Raji (cell line): ENCODE data around the gene EPG5.

Source experiments
- POLR2A ChIP-seq: IDR thresholded peaks from 2 replicates; pipeline ENCODE4 v1.6.1; 2011; ENCODE audit warnings: low read depth, low read length, control low read depth; ENCODE audit not compliant: insufficient read depth

Gene EPG5

DNA sequence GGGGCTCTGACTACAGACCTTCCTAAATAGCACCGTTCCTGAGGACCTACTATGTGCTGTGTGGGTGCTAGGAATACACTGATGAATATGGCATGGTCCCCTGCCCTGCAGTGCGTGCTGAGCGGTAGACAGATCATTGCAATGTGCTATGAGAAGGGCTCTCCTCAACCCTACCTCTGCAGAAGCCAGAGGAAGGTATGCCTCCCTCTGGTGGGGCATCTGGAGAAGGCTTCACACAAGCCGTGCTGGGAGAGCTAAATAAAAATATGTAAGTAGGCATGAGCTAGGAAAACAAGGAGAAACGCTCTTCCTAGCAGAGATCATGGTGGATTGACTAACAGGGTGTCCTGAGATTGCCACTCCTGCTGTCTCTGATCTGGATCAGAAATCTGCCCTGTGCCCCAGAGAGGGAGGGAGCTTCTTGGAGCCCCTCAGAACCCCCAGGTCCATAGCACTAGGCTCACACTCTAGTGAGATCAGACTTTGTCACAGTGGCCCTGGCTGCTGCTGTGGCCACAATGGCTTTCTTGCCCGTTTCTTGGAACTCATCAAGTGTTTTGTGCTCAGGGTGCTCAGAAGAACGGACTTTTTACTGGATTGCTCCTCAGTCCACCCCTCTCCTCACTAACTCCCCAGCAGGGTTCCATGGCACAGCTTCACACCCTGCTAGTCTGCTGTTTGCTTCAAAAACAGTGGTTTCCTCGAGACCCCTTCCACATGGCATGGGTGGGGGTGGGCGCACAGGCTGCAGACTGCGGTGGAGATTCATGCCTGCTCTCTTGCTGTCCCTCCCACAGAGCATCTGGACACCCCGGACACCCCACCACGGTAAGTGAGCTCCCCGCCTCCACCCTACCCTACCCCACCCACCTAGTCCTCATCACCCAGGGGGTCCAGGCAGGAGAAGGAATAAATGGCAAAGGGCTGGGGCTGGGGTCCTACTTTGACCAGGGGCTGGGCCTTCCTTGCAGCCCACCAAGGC lies 127.4 kb downstream of the EPG5 start:
- TF ChIP-seq POLR2A, result no peak

GRCh38 chr18:45838302-45839070 lies 128.6 kb downstream of the EPG5 start:
- TF ChIP-seq POLR2A, result no peak

- TF ChIP-seq POLR2A, result no peak
Observed at GRCh38 chr18:45837283-45838070, 129.7 kb downstream of the EPG5 start.

DNA sequence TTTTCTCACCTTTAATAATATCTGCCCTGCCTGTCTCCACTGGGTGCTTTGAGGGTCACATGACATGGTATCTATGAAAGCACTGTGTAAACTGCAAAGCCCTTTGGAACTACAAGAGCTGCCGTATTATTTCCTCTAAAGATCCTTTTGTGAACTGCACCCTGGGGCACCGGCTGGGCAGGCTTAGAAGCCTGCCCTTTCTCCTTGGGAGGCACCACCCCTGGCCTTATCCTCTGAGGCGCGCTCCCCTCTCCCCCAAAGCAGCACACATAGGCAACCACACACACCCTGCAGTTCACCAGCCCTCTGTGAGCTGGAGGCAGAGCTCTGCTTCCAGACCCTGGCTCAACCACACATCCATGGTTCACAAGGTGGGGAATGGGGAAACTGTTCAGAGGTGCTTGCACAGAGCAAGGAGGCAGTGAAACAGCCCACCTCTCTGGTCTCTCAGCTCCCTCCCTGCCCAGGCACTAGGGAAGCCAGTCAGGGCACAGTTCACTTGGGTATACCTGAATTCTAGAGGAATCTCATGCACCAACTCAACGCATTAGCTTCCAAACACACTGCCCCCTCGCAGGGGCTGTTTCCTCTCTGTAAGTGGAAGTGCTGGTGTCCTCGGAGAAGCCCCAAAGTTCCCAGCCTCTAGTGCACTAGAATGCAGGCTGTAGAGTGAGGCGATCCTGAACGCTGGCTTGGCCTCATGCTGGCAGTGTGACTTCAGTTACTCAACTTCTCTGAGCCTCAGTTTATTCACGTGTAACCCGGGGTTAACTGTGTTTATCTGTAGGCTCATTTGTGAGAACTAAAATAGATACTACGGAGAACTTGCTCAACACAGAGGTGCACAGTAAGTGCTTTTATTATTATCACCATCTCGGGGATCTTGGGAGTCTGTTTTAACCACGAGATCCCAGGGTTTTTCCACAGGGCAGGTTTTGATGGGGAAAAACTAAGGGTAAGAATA lies 130.6 kb downstream of the EPG5 start:
- no peak for TF ChIP-seq POLR2A

DNA sequence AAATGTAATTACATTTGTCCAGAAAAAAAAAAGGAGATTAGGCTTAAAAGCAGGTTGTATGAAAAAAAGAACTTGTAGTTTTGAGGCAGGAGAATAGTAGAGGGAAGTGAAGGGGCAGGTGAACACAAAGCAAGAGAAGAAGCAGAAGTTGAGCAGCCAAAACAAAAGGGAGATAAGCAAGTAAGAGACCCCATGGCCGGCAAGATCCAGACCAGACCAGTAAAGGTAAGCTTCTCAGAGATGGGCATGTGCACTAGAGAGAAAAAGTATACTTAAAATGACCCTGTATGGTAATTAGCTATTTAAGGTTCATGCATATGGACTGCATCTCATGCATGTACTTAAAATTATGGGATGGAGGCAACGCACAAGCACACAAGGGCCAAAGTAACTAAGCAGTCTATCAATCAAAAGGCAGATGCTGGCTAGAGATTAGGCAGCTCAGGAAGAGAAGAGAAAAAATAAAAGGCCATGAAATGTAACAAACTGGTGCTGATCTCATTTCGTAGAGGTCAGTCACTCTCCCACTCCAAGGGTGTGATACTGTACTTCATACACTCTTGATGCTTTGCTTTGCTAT lies 132.0 kb downstream of the EPG5 start:
- TF ChIP-seq POLR2A, result no peak

GRCh38 chr18:45834306-45834705 lies 132.8 kb downstream of the EPG5 start:
- no peak for TF ChIP-seq POLR2A

DNA sequence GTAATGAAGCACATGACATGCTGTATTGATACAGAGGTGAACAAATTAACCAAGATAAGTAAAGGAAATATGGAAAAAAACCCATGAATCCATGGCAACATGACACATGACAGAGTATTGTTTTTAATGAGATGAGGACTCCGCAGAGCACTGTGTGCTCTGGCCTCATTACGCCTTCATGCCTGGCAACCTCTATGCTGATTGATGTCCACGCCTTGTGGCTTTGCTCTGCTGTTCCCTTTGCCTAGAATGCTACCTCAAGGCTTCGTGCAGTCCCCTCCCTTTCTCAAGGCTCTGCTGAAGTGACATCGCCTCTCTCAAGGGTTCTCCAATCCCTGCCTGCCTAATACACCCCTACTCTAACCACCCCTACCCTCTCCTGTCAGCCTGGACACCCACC lies 133.3 kb downstream of the EPG5 start:
- TF ChIP-seq POLR2A, result no peak

GRCh38 chr18:45830917-45831316 lies 136.2 kb downstream of the EPG5 start:
- TF ChIP-seq POLR2A, result no peak

- no peak for TF ChIP-seq POLR2A
Observed at GRCh38 chr18:45829855-45830254, 137.3 kb downstream of the EPG5 start.

DNA sequence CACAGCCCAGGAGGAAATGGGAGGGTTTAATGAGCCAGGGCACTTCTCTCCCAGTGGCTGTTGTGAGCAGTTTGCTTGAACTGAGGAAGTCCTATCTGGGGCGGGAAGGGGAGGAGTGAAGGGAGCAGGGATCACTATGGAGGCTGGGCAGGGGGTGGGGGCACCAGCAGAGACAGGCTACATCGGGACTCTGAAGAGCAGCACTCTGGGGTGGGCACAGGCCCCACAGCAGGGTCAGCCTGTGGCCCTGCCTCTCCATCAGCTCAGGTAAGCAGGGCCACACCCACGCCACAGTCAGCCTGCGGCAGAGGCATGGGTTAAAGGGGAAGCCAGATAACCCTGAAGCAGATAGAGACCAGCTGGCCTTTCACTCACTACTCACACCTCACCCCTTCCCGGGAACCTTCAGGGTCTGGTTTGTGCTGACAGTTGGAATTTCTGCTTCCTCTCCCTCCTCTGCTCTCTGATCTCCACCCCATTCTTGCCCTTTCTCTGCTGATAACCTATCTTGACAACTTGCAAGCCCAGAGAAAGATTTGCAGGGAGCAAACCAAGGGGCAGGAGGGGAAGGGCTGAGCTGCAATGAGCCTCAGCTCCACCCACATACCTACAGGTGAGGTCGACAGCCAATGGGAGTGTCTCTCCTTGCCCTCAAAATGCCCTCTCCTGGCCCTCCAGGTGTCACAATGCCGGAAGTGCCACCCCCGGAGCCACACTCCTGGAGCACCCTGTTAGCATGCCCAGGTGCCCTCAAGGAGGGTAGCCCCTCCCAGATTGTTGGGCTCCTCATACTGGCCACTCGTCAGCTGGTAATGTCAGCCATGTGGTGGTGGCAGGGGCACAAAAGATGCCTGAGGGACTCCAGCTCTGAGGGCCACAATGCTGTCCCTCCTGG lies 138.0 kb downstream of the EPG5 start:
- TF ChIP-seq POLR2A, result no peak

DNA sequence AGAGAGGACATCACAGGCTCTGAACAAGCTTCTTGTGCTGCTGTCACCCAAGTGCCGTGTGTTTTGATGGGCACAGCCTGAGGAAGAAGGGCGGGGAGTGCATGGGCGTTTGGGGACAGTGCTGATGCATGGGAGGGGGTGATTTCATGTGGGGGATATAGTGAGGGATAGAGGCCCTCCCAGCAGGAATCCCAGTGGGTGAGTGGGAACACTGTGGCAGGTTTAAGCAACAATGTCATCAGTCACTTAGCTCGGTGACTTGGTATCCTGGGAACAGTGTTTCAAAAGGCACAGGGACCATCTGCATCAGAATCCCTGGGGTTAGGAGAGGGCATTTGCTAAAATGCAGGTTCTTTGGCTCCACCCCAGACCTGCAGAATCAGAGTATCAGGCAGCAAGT lies 141.0 kb downstream of the EPG5 start:
- TF ChIP-seq POLR2A, result no peak

DNA sequence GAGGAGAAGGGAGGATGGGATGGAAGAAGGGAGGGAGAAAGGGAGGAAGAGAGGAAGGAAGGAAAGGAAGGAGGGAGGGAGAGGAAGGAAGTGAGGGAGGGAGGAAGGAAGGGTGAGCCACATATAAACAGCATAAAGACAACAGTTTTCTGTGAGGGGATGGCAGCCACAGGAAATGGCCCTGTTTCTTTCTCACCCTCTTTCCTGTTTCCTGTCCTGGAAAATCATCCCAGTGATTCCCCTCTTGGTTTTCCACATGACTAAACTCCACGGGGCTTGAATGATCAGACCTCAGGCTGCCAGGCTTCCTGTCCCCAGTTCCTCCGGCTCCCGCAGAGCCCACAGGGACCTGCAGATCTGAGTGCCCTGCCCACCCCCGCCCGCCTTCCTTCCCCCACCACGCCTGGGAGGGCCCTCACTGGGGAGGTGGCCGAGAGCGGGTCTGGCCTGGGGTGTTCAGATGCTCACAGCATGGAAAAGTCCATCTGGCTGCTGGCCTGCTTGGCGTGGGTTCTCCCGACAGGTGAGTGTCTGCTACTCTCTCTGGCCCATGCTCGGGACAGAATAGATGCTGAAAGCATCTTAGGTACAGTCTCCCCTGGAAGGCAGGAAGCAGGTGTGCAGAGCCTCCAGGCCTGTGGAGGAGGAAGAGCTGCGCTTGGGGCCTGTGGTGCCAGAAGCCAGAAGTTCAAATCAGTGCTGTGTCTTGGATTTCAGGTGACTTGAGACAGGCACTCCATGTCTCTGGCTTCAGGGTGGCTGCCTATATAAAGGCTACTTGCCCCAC lies 141.7 kb downstream of the EPG5 start, which contains the start of gene SIGLEC15:
Gene SIGLEC15, plus strand, starts transcription at position 418 of the 787 bp plus-strand sequence. Its CDS starts 54 bp downstream, at position 472.
- no peak for TF ChIP-seq POLR2A
